HG02870 (cell line): Measurements from ENCODE around the gene HIRA.
"Not testable (repeated sequence)": the region's sequence is repeated elsewhere in the genome, so short reads cannot be mapped to it uniquely, and the experiment has no call there.

Source experiments
- ATAC-seq: cut with Tn5 transposase; IDR thresholded peaks from one replicate; pipeline ENCODE4 v1.9.1; 2021; ENCODE audit warnings: mild to moderate bottlenecking, moderate library complexity; ENCODE audit not compliant: unreplicated experiment

The HIRA gene

GRCh38 chr22:19387575-19387974 is 44.0 kb downstream of the HIRA start:
- no peak for ATAC-seq

GRCh38 chr22:19387038-19387437 is 44.5 kb downstream of the HIRA start:
- ATAC-seq: no peak

- ATAC-seq: no peak
These were observed 45.3 kb downstream of the HIRA start for GRCh38 chr22:19386248-19386647.

- ATAC-seq: no peak
These were observed 46.2 kb downstream of the HIRA start for GRCh38 chr22:19385221-19385906.

- ATAC-seq: no peak
These were observed 48.2 kb downstream of the HIRA start for GRCh38 chr22:19383292-19383691.

GRCh38 chr22:19382240-19382639 is 49.3 kb downstream of the HIRA start:
- ATAC-seq: no peak

- no peak for ATAC-seq
These were observed 53.2 kb downstream of the HIRA start for GRCh38 chr22:19378344-19378674.

- ATAC-seq: no peak
These were observed 53.8 kb downstream of the HIRA start for GRCh38 chr22:19377565-19378343.

GRCh38 chr22:19376971-19377370 is 54.6 kb downstream of the HIRA start:
- ATAC-seq: no peak

GRCh38 chr22:19376247-19376646 is 55.3 kb downstream of the HIRA start:
- ATAC-seq: no peak

- ATAC-seq: no peak
These were observed 56.1 kb downstream of the HIRA start for GRCh38 chr22:19375435-19375834.

- no peak for ATAC-seq
These were observed 57.1 kb downstream of the HIRA start for GRCh38 chr22:19374410-19374809.

GRCh38 chr22:19373450-19373849 is 58.1 kb downstream of the HIRA start:
- ATAC-seq: no peak

- no peak for ATAC-seq
These were observed 59.6 kb downstream of the HIRA start for GRCh38 chr22:19371893-19372292.

- ATAC-seq: no peak
These were observed 62.7 kb downstream of the HIRA start for GRCh38 chr22:19368876-19369275.

GRCh38 chr22:19367763-19368367 is 63.7 kb downstream of the HIRA start:
- no peak for ATAC-seq

- ATAC-seq: not testable (repeated sequence)
These were observed 68.0 kb downstream of the HIRA start for GRCh38 chr22:19363541-19363940.

- ATAC-seq: peak; percentile 89
These were observed 69.9 kb downstream of the HIRA start for GRCh38 chr22:19361501-19362103.

- ATAC-seq: no peak
These were observed 70.7 kb downstream of the HIRA start for GRCh38 chr22:19360862-19361261.

GRCh38 chr22:19360300-19360792 is 71.2 kb downstream of the HIRA start:
- no peak for ATAC-seq

GRCh38 chr22:19359554-19360299 is 71.8 kb downstream of the HIRA start:
- no peak for ATAC-seq
